GM19240 (cell line): ENCODE measurements around the gene BANF1.
A peak's percentile ranks its signal among the peaks of the same experiment; 100 is the strongest.
"Not testable (repeated sequence)": the region's sequence is repeated elsewhere in the genome, so short reads cannot be mapped to it uniquely, and the experiment has no call there.

Source experiments
- DNase-seq: peaks from one replicate; pipeline ENCODE4 v3.0.0; 2011; ENCODE audit warnings: low spot score; ENCODE audit not compliant: insufficient read length

Gene BANF1

DNA sequence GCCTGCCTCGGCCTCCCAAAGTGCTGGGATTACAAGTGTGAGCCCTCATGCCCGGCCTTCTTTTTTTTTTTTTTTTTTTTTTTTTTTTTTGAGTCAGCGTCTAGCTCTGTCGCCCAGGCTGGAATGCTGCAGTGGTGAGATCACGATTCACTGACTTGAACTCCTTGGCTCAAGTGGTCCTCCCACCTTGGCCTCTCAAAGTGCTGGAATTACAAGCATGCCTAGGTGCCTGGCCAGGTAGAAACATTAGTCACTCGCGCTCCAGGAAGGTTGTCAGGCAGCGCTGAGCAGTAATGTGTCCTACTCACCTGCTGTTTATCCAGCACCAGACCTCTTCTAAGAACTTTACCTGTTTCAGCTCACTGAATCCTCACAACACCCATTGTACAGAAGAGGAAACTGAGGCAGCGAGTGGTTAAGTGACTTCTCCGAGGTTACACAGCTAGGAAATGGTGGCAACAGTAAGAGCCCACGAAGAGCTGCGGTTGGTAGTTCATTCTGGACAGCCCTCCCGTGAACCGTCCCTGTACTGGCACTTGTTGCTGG, 9.0 kb downstream of the BANF1 start:
- DNase-seq, result no peak

DNA sequence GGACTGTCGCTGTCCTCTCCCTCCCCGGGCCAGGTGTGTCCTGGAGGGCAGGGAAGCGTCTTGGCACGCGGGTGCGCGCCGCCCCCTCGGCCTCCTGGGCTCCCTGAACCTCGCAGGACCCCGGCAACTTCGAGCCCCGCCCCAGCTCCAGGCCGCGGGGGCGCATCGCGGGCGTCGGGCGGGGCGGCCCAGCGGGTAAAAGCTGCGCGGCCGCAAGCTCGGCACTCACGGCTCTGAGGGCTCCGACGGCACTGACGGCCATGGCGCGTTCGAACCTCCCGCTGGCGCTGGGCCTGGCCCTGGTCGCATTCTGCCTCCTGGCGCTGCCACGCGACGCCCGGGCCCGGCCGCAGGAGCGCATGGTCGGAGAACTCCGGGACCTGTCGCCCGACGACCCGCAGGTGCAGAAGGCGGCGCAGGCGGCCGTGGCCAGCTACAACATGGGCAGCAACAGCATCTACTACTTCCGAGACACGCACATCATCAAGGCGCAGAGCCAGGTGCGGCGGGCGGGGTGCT, 9.5 kb downstream of the BANF1 start, which contains the start of gene CST6:
TSS of gene CST6 (plus strand) at position 224 of the 519 bp plus-strand sequence. CDS start at position 261, 37 bp downstream.
- no peak for DNase-seq

DNA sequence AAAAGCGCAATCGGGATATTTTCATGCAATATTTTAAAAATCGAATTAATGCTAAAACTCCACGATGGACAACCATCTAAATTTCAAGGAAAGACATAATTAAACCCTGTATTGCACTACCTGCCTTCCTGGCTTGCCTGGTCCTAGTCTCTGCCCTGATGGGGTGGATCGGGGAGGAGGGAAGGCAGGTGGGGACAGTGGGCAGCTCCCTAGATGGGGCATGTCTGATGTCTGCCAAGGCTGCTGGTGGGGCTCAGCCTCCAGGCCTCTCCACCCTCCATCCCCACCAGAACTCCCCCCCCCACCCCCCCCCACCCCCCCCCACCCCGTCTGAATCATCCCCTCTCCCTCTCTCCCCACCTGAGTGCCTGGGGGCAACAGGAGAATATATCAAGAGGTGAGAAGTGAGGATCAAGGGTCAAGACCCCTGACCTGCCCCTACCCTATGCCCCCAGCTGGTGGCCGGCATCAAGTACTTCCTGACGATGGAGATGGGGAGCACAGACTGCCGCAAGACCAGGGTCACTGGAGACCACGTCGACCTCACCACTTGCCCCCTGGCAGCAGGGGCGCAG, 10.2 kb downstream of the BANF1 start:
- DNase-seq, result no peak

DNA sequence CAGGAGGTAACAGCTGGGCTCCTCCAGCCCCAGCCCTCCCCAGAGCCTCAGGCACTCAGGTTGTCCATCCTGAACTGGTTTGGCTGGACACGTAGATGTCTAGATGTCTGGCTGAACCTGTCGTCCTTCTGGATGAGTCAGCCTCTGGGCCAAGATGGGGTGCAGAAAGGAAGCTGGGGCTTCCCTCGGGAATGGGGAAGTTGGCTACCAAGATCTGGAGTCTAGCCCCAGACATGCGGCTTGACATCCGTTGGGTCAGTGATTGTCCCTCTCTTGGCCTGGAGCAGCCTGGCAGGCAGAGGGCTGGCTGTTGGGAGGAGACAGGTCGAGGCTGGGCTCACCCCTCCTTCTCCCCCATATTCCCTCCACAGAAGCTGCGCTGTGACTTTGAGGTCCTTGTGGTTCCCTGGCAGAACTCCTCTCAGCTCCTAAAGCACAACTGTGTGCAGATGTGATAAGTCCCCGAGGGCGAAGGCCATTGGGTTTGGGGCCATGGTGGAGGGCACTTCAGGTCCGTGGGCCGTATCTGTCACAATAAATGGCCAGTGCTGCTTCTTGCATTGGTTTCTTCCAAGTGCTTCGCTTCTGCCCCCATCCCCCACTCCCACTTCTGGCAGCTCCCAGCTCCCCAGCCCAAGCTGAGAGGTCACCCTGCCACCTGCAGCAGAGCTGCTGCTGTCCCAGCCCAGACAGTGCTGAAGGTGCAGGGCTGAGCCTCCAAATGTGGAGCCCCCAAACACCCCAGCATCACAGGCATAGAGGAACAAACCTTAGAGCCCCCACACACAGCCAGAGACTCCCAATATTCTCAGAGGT, 10.9 kb downstream of the BANF1 start:
- no peak for DNase-seq

DNA sequence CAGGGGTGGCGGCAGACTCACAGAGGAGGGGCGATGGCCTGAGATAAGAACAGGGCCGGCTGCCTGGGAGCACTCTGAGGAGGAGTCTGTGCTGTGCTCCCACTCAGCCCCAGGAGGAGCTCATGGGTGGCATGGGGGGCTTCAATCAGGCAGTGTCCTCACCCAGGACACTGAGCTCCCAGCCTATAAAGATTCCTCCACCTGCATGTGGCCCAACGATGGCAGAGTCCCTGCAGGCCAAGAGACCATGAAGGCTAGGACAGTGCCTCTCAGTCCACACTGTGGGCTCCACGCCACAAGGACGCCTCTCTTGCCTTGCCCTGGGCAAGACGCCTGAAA, 11.4 kb downstream of the BANF1 start:
- no peak for DNase-seq

DNA sequence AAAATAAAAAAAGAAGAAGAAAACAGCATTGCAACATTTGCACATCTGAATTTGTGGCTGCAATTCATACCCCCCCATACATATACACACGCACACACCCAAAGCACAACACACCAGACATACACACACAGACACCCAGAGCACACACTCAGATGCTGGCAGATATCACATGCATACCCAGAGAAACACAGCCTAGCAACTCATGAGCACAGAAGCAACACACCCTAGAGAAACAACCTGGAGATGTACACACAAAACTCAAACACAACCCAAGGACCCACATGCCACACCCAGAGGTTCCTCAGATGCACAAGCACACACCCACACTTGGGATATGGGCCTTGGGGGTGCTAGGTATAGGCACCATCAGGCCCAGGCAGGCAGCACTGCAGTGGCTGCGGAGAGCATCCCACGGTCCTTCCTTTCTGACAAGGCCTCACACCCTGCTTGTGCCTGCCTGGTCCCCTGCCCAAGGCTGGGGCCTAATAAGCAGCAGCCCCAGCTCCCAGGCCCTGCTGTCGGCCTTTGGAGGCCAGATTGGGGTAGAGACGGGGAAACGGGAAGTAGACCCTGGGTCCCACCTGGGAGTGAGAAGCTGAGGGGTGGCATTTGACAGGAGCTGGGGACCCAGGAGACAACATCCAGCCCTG, 12.6 kb downstream of the BANF1 start:
- no peak for DNase-seq

DNA sequence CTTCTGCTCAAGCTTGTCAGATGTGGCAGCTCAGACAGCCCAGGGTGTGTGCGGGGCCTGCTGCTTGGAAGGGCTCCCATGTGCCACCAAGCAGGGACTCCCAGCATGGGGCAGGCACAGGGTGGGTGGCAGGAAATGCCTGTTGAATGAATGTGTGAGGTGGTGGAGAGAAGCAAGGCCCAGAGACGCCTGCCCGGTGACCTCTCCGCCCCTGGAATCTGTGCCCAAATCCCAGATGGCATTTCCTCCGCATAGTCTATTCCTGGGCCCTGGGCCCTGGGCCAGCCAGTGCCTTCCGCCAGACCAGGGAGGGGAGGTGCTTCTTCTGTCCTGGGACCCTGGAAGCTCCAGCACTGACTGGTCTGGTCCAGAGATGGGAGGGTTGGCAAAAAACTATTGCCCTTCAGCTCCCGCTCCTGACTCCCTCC, 13.2 kb downstream of the BANF1 start:
- DNase-seq, result no peak

DNA sequence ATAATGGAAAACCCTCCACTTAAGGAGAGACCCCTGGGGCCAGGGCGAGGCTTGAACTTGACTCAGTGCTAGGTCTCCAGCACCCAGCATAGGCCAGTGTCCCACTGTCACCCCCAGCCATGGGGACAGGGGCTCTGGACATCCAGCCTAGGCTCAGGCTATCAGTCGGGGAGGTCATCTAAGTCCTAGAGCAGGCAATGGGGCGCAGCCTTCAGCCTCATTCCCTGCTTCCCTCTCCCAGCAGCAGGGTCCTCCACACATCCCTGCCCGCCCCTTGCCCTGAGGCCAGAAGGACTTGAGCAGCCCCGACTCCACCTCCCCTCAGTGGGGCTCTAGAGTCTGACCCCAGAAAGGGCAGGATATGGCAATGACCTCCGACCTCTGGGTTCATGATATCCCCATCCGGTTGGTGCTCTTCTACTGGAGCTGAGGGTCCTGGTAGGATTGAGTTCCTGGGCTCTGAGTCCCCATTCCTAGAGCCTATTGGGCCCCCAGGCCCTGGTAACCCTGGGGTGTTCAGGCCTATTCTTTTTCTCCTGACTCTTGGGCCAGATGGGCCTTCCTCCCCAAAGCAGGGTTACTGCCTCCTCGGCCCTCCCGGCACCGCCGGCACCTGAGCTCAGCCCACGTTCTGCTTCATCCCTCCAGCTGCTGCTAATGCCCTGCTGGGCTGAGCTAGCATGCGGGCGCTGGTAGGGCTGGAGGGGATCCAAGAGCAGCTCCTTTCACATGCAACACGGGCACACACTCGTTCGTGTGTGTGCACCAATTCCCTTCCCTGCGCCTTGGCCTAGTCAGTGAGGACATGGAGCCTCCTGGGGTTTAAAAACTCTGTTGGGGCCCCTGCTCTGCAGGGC, 13.9 kb downstream of the BANF1 start:
- no peak for DNase-seq

DNA sequence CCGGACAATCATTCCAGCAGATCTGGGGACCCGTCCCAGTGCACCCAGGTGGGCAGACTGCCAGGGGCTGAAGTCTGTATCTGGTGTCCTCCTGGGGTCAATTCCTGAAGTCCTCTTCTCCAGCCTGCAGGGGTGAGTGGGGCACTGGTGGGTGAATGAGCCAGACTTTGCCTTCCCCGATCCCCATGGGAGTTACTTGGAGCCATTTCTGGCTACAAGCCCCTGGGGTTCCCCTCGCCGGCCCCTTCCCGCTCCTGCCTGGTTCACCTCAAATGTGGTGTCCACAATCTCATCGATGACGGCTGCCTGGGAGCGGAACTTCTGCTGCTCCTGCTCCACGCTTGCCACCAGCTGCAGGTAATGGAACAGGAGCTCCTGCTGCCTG, 14.5 kb downstream of the BANF1 start:
- DNase-seq, result no peak

DNA sequence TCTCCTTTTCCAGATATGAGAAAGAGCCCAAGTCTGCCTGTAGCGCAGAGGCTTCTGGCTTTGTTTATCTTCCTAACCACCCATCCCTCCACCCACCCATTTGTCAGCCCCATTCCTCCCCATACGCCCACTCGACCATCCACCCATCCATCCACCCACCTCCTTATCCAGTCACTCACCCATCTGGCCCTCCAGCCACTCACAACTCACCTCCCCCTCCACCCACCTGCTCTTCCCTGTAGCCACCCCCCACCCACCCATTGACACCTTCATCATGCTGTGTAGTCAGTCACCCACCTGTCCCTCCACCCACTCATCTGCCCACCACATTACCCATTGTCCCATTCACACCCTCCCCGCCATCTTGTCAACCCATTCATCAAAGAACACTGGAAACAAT, 15.0 kb downstream of the BANF1 start:
- DNase-seq, result no peak

DNA sequence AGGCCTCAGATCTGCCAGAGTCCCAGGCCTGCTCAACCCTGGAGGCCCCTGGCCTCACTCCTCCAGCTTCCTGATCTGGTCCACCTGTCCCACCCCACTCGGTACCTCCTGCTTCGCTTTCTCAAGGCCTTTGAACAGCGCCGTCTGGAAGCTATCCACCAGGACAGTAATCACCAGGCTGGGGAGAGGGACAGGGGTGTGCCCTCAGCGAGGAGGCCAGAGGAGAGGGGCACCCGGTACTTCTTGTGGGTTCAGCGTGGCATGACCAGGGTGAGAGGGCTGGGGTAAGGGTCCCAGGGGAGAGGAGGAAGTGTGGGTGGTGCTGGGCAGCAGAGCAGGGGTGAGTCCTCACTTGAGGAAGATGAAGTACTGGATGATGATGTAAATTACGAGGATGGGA, 17.9 kb downstream of the BANF1 start:
- no peak for DNase-seq

DNA sequence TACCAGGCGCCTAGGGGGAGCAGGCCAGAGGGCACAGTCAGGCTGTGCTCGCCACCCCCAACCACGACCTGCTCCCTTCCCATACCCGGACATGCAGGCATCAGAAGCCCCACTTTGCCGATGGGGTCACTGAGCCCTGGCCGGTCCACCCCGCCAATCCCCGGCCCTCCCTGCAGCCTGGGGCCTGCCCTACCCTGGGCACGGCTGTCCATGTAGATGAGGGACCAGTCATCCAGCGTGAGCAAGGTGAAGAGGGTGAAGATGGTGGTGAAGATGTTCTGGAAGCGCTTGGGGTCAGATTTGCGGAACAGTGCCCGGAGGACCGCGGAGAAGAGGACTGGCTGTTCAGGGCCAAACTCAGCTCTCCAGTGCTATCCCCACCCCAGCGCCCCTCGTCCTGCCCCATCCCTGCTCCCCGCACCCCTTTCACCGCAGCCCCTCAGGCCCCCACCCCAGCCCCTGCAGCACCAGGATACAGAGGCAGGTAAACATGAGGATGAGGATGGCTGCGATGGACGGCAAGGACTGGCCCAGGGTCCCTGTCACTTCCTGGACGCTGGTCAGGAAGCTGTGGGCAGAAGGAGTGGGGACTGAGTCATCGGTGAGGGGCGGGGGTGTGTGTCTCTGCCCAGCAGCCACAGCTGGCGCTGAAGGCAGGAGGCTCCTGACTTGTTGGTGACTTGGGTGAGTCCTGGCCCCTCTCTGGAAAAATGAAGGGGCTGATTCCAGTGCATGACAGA, 18.5 kb downstream of the BANF1 start:
- DNase-seq, result no peak

DNA sequence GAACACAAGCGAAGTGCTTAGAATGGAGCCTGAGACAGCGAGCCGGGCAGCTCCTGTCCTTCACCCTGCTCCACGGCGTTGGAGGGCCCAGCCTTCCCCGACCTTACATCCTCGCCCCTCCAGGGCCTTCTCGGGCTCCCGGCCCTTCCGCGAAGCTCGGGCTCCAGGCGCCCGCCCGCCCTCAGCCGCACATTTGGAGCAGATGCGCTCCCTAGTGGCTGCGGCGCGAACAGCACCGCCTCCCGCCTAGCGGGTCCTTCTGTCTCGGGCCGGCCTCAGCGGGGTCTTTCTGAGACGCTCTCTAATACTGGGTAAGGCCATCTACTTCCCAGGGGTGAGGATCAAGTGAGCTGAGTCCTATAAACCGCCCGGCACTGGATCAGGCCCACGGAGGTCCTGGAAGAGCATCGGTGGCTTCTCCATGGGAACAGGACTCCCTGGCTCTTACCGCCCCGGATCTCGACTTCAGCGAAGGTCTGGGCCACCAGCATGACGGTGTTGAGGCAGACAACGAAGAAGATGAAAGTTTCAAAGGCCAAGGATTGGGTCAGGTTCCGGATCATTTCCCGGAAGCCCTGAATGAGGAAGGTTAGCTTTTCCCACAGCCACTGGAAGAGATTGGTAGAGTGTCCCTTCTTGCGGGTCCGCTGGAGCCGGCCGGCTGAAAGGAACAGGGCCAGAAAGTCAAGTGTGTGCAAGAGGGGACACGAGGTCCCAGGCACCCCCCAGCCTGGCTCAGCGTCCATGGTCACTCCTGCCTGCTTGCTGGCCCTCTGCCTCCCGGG, 20.3 kb downstream of the BANF1 start:
- DNase-seq, result peak; percentile 85

DNA sequence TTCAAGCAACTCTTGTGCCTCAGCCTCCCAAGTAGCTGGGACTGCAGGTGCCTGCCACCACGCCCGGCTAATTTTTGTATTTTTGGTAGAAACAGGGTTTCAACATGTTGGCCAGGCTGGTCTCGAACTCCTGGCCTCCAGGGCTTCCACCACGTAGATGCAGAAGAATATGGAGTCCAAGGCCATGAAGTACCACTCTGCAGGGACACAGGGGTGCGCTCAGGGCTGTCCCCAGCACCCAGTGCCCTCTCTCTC, 20.8 kb downstream of the BANF1 start:
- not testable (repeated sequence) for DNase-seq

DNA sequence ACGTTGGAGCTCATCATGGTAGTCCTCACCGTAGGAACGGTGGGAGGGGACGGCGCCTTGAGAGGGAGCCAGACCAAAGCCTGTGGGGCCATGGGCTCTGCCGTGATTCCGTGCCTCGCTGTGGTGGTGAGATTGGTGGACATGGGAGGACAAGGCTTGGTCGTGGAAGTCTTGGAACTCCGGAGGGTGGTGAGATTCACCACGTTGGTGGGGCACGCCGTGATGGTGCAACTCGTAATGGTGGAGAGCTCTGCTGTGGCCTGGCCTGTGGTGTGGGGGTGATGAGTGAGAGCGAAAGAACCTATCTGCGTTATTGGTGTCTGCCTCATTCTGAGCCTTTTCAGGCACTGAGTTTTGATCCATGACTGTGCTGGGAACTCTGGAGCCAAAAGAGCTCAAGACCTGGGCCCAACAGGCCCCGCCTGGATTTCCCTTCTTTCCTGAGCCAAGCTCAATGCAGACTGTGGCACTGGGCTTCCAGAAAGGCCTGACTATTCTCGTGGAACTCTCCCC, 23.8 kb downstream of the BANF1 start, which contains the start of gene CATSPER1:
TSS of gene CATSPER1 (minus strand) at position 463 of the 513 bp plus-strand sequence. CDS start at position 363, 100 bp downstream.
- DNase-seq, result no peak

DNA sequence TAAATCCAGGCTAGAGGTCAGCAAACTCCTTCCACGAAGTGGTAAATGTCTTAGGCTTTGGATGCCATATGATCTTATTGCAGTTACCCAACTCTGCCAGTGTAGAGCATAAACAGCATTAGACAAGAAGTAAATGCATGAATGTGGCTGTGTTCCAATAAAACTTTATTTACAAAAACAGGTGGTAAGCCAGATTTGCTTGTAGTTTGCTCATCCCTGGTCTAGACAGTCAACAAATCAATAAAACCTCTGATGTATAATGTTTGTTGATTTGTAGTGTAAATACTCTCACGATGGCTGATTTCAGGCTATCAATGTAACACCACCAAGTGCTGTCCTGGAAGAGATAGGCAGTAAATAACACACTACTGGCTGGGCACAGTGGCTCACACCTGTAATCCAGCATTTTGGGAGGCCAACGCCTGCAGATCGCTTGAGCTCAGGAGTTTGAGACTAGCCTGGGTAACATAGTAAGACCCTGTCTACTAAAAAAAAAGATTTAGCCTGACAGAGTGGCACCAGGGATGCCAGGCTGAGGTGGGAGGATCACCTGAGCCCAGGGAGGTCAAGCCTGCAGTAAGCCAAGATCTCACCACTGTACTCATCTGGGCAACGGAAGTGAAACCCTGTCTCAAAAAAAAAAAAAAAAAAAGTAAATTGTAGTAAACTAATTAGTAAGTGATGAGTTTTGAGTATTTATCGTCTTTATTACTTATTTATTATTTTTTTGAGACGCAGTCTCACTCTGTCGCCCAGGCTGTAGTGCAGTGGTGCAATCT, 30.8 kb downstream of the BANF1 start:
- no peak for DNase-seq

DNA sequence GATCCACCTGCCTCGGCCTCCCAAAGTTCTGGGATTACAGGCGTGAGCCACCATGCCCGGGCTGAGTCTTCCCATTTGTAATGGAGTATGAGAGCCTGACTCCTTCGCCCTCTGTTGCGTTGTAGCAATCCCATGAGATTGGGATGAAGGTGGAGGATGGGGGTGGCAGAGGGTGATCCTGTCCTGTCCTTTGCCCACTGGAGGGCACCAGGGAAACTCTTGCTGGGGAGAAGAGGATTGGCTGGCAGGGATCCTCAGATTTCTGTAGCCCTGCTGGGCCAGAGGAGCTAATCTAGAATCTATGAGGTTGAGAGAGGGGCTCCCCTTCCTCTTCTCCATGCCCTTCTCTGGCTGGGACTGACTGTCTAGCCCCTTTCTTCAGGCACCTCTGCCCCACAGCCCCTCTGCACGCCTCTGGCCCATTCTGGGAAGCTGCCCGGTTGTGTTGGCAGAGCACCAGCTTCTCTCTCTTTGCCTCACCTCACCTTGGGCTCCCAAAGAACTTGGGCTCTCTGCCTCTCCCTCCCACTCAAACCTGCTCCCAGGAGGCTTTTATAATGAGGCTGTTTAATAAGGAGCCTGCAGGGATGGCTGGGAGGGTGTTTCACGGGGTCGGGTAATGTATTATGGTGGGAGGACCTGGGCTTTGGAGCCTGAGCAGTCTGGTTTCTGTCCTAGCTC, 33.5 kb downstream of the BANF1 start:
- no peak for DNase-seq

DNA sequence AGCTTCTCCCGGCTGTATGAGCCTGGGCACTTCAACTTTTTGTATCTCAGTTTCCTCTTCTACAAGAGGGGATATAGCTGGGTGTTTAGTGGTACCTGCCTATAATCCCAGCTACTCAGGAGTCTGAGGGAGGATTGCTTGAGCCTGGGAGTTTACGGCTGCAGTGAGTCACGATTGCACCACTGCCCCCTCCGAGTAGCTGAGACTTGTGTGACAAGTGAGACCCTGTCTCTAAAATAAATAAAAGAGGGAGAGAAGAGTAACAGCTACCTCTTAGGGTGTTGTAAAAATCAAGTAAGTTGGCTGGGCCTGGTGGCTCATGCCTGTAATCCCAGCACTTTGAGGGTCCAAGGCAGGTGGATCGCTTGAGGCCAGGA, 34.0 kb downstream of the BANF1 start:
- no peak for DNase-seq
